ENCODE measurements around the gene TMEM245. TPM values are rescaled to one million over a fixed set of nuclear protein-coding genes. Genes with fewer than 3 reads are reported as not detected.

The TMEM245 gene
- total RNA-seq, 1 experiment from 2014 or later, result 60.3 TPM

- no peak overlapping the region for H3K4me3 ChIP-seq
- no peaks in the 10 kb centered on the region for H3K27me3 ChIP-seq (ENCODE audit: insufficient read depth, low read depth)
- H3K9me2 ChIP-seq (ENCODE audit: insufficient read depth), result no peaks in the 10 kb centered on the region
- no peaks in the 10 kb centered on the region for H4K20me1 ChIP-seq (ENCODE audit: insufficient read depth)
- H3K4me1 ChIP-seq (replicated peaks; ENCODE audit: insufficient read depth), result peaks cover 78% of the 10 kb centered on the region
- DNase-seq, result peak in 1 of 2 experiments; percentile 60
- no peak overlapping the region for H2AFZ ChIP-seq
- H3K4me2 ChIP-seq, result peak overlapping the region; percentile 25
- TF ChIP-seq EZH2 (IDR thresholded peaks at IDR 0.05; ENCODE audit: low read depth) (no peak), CTCF (conservative IDR thresholded peaks at IDR 0.05) (no peak)
- peaks cover 14% of the 10 kb centered on the region for H3K36me3 ChIP-seq (ENCODE audit: low read depth)
- peaks cover 34% of the 10 kb centered on the region for H3F3A ChIP-seq (ENCODE audit: insufficient read depth, low read depth)
- intact Hi-C loops (cut with micrococcal nuclease; ENCODE audit: unreplicated experiment), result loop anchor here (10.0 kb wide), 1 partner anchor 145 kb away; no protein-coding TSS in a partner anchor
- H3K79me2 ChIP-seq (ENCODE audit: low read depth), result peaks cover 98% of the 10 kb centered on the region
- H3K9me3 ChIP-seq (ENCODE audit: insufficient read depth, low read depth), result no peaks in the 10 kb centered on the region
- no TSS peak for BruUV-seq (replicated peaks)
- POLR2A ChIA-PET (ENCODE audit: unreplicated experiment), result interaction anchor here (0.6 to 0.7 kb wide), 3 partner anchors 13 to 148 kb away, joined by 3 to 5 read pairs (median 3); no protein-coding TSS in a partner anchor
- CTCF ChIA-PET, result no interaction called here
- H3K27ac ChIP-seq, result peak overlapping the region; percentile 73
Measured at GRCh38 chr9:109109967-109110328, 9.8 kb downstream of the TMEM245 start.

- H3K4me2 ChIP-seq, result peak overlapping the region; percentile 27
- no peaks in the 10 kb centered on the region for H3K27me3 ChIP-seq (ENCODE audit: insufficient read depth, low read depth)
- no TSS peak for BruUV-seq (replicated peaks)
- no peaks in the 10 kb centered on the region for H3K9me2 ChIP-seq (ENCODE audit: insufficient read depth)
- no peak overlapping the region for H3K4me3 ChIP-seq
- H2AFZ ChIP-seq, result no peak overlapping the region
- ChIA-PET CTCF (interaction anchor here (0.6 kb wide), 1 partner anchor 1194 kb away, joined by 4 read pairs; no protein-coding TSS in a partner anchor), POLR2A (ENCODE audit: unreplicated experiment) (interaction anchor here (0.5 kb wide), 1 partner anchor 1894 kb away, joined by 4 read pairs; no protein-coding TSS in a partner anchor)
- H3K36me3 ChIP-seq (ENCODE audit: low read depth), result peaks cover 23% of the 10 kb centered on the region
- no peak for TF ChIP-seq EZH2 (IDR thresholded peaks at IDR 0.05; ENCODE audit: low read depth)
- no peak for TF ChIP-seq CTCF (conservative IDR thresholded peaks at IDR 0.05)
- no peaks in the 10 kb centered on the region for H4K20me1 ChIP-seq (ENCODE audit: insufficient read depth)
- peak overlapping the region; percentile 62 for H3K27ac ChIP-seq
- intact Hi-C loops (cut with micrococcal nuclease; ENCODE audit: unreplicated experiment), result loop anchor here (10.0 kb wide), 1 partner anchor 146 kb away; no protein-coding TSS in a partner anchor
- H3F3A ChIP-seq (ENCODE audit: insufficient read depth, low read depth), result peaks cover 45% of the 10 kb centered on the region
- peaks cover 70% of the 10 kb centered on the region for H3K4me1 ChIP-seq (replicated peaks; ENCODE audit: insufficient read depth)
- H3K79me2 ChIP-seq (ENCODE audit: low read depth), result peaks cover 98% of the 10 kb centered on the region
- H3K9me3 ChIP-seq (ENCODE audit: insufficient read depth, low read depth), result peaks cover 3% of the 10 kb centered on the region; the same call in 1 of the 2 replicates
- no peak for DNase-seq
Measured at GRCh38 chr9:109108318-109108717, 11.4 kb downstream of the TMEM245 start.

- no peak for TF ChIP-seq CTCF (conservative IDR thresholded peaks at IDR 0.05)
- no peak for TF ChIP-seq EZH2 (IDR thresholded peaks at IDR 0.05; ENCODE audit: low read depth)
- peak overlapping the region; percentile 62 for H3K27ac ChIP-seq
- no TSS peak for BruUV-seq (replicated peaks)
- no peaks in the 10 kb centered on the region for H4K20me1 ChIP-seq (ENCODE audit: insufficient read depth)
- ChIA-PET POLR2A (ENCODE audit: unreplicated experiment) (interaction anchor here (0.6 kb wide), 2 partner anchors 11 to 238 kb away, joined by 3 to 7 read pairs; no protein-coding TSS in a partner anchor), CTCF (no interaction called here)
- H2AFZ ChIP-seq, result no peak overlapping the region
- H3K36me3 ChIP-seq (ENCODE audit: low read depth), result peaks cover 30% of the 10 kb centered on the region
- H3K4me1 ChIP-seq (replicated peaks; ENCODE audit: insufficient read depth), result peaks cover 70% of the 10 kb centered on the region
- intact Hi-C loops (cut with micrococcal nuclease; ENCODE audit: unreplicated experiment), result loop anchor here (10.0 kb wide), 1 partner anchor 147 kb away; no protein-coding TSS in a partner anchor
- peaks cover 98% of the 10 kb centered on the region for H3K79me2 ChIP-seq (ENCODE audit: low read depth)
- peak; percentile 40 to 75 for DNase-seq
- H3F3A ChIP-seq (ENCODE audit: insufficient read depth, low read depth), result peaks cover 50% of the 10 kb centered on the region
- H3K27me3 ChIP-seq (ENCODE audit: insufficient read depth, low read depth), result no peaks in the 10 kb centered on the region
- no peaks in the 10 kb centered on the region for H3K9me2 ChIP-seq (ENCODE audit: insufficient read depth)
- H3K4me3 ChIP-seq, result no peak overlapping the region
- H3K9me3 ChIP-seq (ENCODE audit: insufficient read depth, low read depth), result peaks cover 9% of the 10 kb centered on the region; the same call in 1 of the 2 replicates
- H3K4me2 ChIP-seq, result peak overlapping the region; percentile 27
Measured at GRCh38 chr9:109107402-109108240, 12.1 kb downstream of the TMEM245 start.

Data from PC-9 (cell line).